ENCODE data around the gene SLC25A43. TPM values are rescaled to one million over a fixed set of nuclear protein-coding genes. Genes with fewer than 3 reads are reported as not detected.

Gene SLC25A43
- polyA plus RNA-seq, 1 of the 3 experiments (the other 2 are of a cell fraction), result 13.2 TPM

DNA sequence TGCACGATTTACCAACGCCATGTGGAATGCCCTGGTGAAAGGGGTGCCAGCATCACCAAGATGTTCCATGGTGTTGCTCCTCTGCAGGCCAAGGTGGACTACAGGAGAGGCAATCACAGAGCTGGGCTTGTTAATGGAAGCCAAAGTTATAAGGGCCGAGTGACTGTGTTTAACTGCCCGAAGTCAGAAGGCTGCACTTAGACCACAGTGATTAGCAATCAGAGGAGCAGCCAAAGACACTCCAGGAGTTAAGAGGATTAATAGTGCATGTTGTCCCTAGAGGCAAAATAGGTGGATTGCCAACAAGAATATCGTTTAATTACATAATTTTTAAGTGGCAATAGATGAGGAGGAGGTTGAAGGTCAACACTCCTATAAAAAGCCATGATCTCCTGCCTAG lies 22.8 kb upstream of the SLC25A43 start:
- Histone ChIP-seq H3K4me3 (ENCODE audit: low read depth in 2 of 2, low read length in 1 of 2) (no peak overlapping the region), H3K9me2 (no peaks in the 10 kb centered on the region), H3K27ac (ENCODE audit: low read depth in 2 of 2, low read length in 1 of 2) (no peak overlapping the region), H3F3A (replicated peaks; ENCODE audit: insufficient read depth) (no peaks in the 10 kb centered on the region), H3K79me2 (ENCODE audit: insufficient read depth) (no peaks in the 10 kb centered on the region), H4K20me1 (ENCODE audit: insufficient read depth) (no peaks in the 10 kb centered on the region), H3K4me1 (ENCODE audit: control insufficient read depth in 1 of 2, insufficient read depth in 2 of 2, low read depth in 1 of 2, low read length in 1 of 2) (no peaks in the 10 kb centered on the region), H3K36me3 (replicated peaks in 1 of 2; ENCODE audit: control insufficient read depth in 1 of 2, insufficient read depth in 2 of 2, low read length in 1 of 2) (no peaks in the 10 kb centered on the region), H3K27me3 (ENCODE audit: insufficient read depth) (no peaks in the 10 kb centered on the region; the same call in 1 of the 2 replicates), H2AFZ (ENCODE audit: low read depth) (no peak overlapping the region), H3K9me3 (no peaks in the 10 kb centered on the region), H3K4me2 (no peak overlapping the region), H3K9ac (no peak overlapping the region)
- DNase-seq, result no peak
- CTCF ChIA-PET, result no interaction called here
- 34% methylated on average over 3 of the region's 5 CpGs for WGBS (ENCODE audit: low lambda C conversion rate)
- TF ChIP-seq, protein P1, sequence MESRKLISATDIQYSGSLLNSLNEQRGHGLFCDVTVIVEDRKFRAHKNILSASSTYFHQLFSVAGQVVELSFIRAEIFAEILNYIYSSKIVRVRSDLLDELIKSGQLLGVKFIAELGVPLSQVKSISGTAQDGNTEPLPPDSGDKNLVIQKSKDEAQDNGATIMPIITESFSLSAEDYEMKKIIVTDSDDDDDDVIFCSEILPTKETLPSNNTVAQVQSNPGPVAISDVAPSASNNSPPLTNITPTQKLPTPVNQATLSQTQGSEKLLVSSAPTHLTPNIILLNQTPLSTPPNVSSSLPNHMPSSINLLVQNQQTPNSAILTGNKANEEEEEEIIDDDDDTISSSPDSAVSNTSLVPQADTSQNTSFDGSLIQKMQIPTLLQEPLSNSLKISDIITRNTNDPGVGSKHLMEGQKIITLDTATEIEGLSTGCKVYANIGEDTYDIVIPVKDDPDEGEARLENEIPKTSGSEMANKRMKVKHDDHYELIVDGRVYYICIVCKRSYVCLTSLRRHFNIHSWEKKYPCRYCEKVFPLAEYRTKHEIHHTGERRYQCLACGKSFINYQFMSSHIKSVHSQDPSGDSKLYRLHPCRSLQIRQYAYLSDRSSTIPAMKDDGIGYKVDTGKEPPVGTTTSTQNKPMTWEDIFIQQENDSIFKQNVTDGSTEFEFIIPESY (IDR thresholded peaks at IDR 0.05; ENCODE audit: borderline replicate concordance, low read depth), result no peak
- TF ChIP-seq SMC3 (IDR thresholded peaks at IDR 0.05; ENCODE audit: low read depth, low read length), result no peak
- no peak for TF ChIP-seq RAD21 (IDR thresholded peaks at IDR 0.05; ENCODE audit: low read length)
- TF ChIP-seq, protein P2, sequence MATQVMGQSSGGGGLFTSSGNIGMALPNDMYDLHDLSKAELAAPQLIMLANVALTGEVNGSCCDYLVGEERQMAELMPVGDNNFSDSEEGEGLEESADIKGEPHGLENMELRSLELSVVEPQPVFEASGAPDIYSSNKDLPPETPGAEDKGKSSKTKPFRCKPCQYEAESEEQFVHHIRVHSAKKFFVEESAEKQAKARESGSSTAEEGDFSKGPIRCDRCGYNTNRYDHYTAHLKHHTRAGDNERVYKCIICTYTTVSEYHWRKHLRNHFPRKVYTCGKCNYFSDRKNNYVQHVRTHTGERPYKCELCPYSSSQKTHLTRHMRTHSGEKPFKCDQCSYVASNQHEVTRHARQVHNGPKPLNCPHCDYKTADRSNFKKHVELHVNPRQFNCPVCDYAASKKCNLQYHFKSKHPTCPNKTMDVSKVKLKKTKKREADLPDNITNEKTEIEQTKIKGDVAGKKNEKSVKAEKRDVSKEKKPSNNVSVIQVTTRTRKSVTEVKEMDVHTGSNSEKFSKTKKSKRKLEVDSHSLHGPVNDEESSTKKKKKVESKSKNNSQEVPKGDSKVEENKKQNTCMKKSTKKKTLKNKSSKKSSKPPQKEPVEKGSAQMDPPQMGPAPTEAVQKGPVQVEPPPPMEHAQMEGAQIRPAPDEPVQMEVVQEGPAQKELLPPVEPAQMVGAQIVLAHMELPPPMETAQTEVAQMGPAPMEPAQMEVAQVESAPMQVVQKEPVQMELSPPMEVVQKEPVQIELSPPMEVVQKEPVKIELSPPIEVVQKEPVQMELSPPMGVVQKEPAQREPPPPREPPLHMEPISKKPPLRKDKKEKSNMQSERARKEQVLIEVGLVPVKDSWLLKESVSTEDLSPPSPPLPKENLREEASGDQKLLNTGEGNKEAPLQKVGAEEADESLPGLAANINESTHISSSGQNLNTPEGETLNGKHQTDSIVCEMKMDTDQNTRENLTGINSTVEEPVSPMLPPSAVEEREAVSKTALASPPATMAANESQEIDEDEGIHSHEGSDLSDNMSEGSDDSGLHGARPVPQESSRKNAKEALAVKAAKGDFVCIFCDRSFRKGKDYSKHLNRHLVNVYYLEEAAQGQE (IDR thresholded peaks at IDR 0.05; ENCODE audit: low read depth, low read length), result no peak
- TF ChIP-seq, protein P3, sequence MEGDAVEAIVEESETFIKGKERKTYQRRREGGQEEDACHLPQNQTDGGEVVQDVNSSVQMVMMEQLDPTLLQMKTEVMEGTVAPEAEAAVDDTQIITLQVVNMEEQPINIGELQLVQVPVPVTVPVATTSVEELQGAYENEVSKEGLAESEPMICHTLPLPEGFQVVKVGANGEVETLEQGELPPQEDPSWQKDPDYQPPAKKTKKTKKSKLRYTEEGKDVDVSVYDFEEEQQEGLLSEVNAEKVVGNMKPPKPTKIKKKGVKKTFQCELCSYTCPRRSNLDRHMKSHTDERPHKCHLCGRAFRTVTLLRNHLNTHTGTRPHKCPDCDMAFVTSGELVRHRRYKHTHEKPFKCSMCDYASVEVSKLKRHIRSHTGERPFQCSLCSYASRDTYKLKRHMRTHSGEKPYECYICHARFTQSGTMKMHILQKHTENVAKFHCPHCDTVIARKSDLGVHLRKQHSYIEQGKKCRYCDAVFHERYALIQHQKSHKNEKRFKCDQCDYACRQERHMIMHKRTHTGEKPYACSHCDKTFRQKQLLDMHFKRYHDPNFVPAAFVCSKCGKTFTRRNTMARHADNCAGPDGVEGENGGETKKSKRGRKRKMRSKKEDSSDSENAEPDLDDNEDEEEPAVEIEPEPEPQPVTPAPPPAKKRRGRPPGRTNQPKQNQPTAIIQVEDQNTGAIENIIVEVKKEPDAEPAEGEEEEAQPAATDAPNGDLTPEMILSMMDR (IDR thresholded peaks at IDR 0.05), result no peak
- TF ChIP-seq FOXJ3 (CRISPR knock-in tag; IDR thresholded peaks at IDR 0.05), result no peak
- TF ChIP-seq ELF1 (IDR thresholded peaks at IDR 0.05), result no peak
- TF ChIP-seq, protein P4, sequence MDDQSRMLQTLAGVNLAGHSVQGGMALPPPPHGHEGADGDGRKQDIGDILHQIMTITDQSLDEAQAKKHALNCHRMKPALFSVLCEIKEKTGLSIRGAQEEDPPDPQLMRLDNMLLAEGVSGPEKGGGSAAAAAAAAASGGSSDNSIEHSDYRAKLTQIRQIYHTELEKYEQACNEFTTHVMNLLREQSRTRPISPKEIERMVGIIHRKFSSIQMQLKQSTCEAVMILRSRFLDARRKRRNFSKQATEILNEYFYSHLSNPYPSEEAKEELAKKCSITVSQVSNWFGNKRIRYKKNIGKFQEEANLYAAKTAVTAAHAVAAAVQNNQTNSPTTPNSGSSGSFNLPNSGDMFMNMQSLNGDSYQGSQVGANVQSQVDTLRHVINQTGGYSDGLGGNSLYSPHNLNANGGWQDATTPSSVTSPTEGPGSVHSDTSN (IDR thresholded peaks at IDR 0.05), result no peak
- TF ChIP-seq POLR2AphosphoS5 (IDR thresholded peaks at IDR 0.05; ENCODE audit: low read depth, low read length), result no peak
- TF ChIP-seq TEAD4 (IDR thresholded peaks at IDR 0.05; ENCODE audit: borderline replicate concordance, insufficient read depth), result no peak
- no peak for TF ChIP-seq MEF2A (IDR thresholded peaks at IDR 0.05; ENCODE audit: borderline replicate concordance, low read depth)
- TF ChIP-seq, protein P5, sequence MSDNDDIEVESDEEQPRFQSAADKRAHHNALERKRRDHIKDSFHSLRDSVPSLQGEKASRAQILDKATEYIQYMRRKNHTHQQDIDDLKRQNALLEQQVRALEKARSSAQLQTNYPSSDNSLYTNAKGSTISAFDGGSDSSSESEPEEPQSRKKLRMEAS (IDR thresholded peaks at IDR 0.05; ENCODE audit: low read depth), result no peak
- TF ChIP-seq RCOR1 (IDR thresholded peaks at IDR 0.05; ENCODE audit: low read length), result no peak
- no peak for TF ChIP-seq RFX5 (IDR thresholded peaks at IDR 0.05; ENCODE audit: low read length)
- no peak for TF ChIP-seq FOXM1 (IDR thresholded peaks at IDR 0.05; ENCODE audit: low read depth)
- POLR2A ChIA-PET, result no interaction called here
